PC-3 (cell line): Measurements from ENCODE around the gene AGRN.

Experiments used
- EZH2 ChIP-seq: fragments of 300-600 bp; sonication (generic); IDR thresholded peaks from one replicate; pipeline ENCODE4 v1.6.1; 2017; ENCODE audit warnings: antibody characterized with exemption, mild to moderate bottlenecking, low read length; ENCODE audit not compliant: unreplicated experiment
- TF ChIP-seq, protein P1 (sequence below): fragments of 300-600 bp; sonication (generic); conservative IDR thresholded peaks from 2 replicates; pipeline ENCODE4 v1.5.1; 2017; ENCODE audit warnings: antibody characterized with exemption, low read depth, mild to moderate bottlenecking, low read length

DNA sequence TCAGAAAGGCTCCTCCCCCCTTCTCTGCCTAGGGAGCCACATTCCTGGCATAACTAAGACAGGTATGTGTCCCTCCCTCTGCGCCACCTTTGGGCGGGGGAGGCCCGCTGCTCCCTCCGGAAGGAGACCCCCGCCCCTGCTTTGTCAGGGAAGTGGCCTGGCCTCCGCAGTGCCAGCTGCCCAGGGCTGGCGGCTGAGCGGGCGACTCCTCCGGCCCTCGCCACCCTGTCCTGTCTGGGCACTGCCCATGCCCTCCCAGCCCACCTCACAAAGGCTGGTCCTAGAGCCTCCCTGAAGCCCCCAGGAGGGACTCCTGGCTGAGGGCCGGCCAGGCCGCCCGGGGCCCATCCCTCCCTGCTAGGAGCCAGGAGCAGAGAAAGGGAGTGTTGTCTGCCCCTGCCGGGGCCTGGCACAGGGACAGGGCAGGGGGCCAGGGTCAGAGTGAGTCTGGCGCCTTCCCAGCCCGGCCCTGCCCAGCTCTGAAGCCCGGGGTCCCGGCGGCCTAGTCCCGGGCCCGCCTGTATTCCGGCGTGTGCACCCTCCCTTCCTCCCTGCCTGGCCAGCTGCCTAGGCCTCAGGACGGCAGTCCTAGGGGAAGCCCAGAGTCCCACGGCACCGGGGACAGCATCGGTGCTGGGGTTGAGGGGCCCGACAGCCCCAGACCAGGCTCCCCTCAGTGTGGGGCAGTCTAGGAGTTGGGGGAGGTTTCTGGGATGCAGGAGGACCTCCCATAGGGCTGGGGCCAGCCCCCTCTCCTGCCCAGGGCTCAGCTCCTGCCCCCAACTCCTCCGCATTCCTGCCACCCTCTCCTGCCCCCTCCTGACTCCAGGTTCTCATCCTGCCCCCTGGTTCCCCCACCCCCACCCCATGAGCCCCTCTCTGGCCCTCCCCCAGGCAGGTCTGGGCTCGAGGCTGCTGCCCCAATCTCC is 5.1 kb downstream of the AGRN start:
- TF ChIP-seq, protein P1, sequence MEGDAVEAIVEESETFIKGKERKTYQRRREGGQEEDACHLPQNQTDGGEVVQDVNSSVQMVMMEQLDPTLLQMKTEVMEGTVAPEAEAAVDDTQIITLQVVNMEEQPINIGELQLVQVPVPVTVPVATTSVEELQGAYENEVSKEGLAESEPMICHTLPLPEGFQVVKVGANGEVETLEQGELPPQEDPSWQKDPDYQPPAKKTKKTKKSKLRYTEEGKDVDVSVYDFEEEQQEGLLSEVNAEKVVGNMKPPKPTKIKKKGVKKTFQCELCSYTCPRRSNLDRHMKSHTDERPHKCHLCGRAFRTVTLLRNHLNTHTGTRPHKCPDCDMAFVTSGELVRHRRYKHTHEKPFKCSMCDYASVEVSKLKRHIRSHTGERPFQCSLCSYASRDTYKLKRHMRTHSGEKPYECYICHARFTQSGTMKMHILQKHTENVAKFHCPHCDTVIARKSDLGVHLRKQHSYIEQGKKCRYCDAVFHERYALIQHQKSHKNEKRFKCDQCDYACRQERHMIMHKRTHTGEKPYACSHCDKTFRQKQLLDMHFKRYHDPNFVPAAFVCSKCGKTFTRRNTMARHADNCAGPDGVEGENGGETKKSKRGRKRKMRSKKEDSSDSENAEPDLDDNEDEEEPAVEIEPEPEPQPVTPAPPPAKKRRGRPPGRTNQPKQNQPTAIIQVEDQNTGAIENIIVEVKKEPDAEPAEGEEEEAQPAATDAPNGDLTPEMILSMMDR, result no peak
- no peak for TF ChIP-seq EZH2
